Activated CD4-positive, alpha-beta T cell treated with anti-CD3 and anti-CD28 coated beads, Interleukin-2, amount 10 ng/mL, durations not matched to agents 7 days and 5 days (primary cell): ENCODE data around the gene MB. TPM values are rescaled to one million over a fixed set of nuclear protein-coding genes. Genes with fewer than 3 reads are reported as not detected.

Experiments used
- CTCF ChIA-PET: fragments of 350-600 bp; sonication (Branson Sonifier 250); formaldehyde crosslinking; loops from one replicate; lab custom pipeline; 2021; ENCODE audit warnings: antibody characterized with exemption; lab: Charles Lee
- POLR2A ChIA-PET: fragments of 350-600 bp; sonication (Branson Sonifier 250); formaldehyde crosslinking; loops from one replicate; lab custom pipeline; 2021; ENCODE audit warnings: antibody characterized with exemption; lab: Charles Lee
- DNase-seq: peaks from one replicate; pipeline ENCODE4 v3.0.0-alpha.2; 2020
- H3K27ac Mint-ChIP-seq: one replicate; pipeline ENCODE4 v1.8.0; 2021; ENCODE audit warnings: mild to moderate bottlenecking, moderate library complexity, mixed read lengths
- H3K27me3 Mint-ChIP-seq: one replicate; pipeline ENCODE4 v1.8.0; 2021; ENCODE audit warnings: mixed read lengths
- H3K36me3 Mint-ChIP-seq: one replicate; pipeline ENCODE4 v1.8.0; 2021; ENCODE audit warnings: low read depth, mixed read lengths
- H3K4me1 Mint-ChIP-seq: one replicate; pipeline ENCODE4 v1.8.0; 2021; ENCODE audit warnings: mixed read lengths
- H3K4me3 Mint-ChIP-seq: one replicate; pipeline ENCODE4 v1.8.0; 2021; ENCODE audit warnings: mild to moderate bottlenecking, moderate library complexity, mixed read lengths
- H3K9me3 Mint-ChIP-seq: one replicate; pipeline ENCODE4 v1.8.0; 2021; ENCODE audit warnings: mixed read lengths
- total RNA-seq, 2 experiments: library from RNA; stranded (reverse); gene quantifications; one replicate each; pipeline ENCODE4 v1.2.3, GENCODE V29; 2021

MB gene
- total RNA-seq, 2 experiments from 2014 or later, result 0.20 TPM; not detected in 1

DNA sequence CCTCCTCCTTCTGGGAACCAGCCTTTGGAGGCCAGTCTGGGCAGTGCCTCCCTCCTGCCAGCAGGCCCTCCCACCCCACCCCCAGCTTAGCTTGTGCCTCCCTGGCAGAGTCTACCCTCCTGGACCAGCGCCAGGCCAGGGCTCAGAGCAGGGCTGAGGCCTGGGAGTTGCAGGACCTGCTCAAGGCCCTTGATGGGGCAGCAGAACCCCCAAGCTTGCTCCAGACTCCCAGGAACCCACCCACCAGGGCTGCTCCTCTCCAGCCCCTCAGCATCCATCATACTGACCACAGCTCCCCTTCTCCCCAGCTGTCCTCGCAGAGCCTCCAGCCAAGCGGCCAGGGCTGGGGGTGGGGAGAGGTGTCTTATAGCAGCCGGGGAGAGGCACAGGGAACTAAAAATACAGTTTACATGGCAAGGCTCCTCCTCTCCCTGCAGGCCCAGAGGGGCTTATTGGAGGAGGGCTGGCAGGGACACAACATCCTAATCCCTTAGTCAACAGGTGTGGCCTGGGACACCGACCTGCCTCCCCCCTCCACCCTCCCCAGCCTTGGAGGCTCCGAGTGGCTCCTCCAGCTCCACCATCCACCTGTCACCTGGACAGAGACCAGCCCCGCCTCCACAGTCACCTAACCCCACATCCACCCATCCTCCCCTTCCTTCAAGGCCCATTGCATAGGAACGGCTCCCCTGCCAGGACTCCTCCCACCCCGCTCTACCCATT lies 5.2 kb upstream of the MB start:
- no peaks in the 10 kb centered on the region for H3K36me3 Mint-ChIP-seq
- no peak overlapping the region for H3K27ac Mint-ChIP-seq
- peaks cover 6% of the 10 kb centered on the region for H3K27me3 Mint-ChIP-seq
- ChIA-PET CTCF (interaction anchor here (0.7 kb wide), 1 partner anchor 9 kb away, joined by 3 read pairs; no protein-coding TSS in a partner anchor), POLR2A (no interaction called here)
- peaks cover 8% of the 10 kb centered on the region for H3K4me1 Mint-ChIP-seq
- DNase-seq, result no peak
- no peaks in the 10 kb centered on the region for H3K9me3 Mint-ChIP-seq
- no peak overlapping the region for H3K4me3 Mint-ChIP-seq

GRCh38 chr22:35621451-35621850 lies 4.3 kb upstream of the MB start:
- CTCF ChIA-PET, result interaction anchor here (0.6 to 1.6 kb wide), 7 partner anchors 8 to 444 kb away, joined by 3 to 7 read pairs (median 3); no protein-coding TSS in a partner anchor
- no peaks in the 10 kb centered on the region for H3K36me3 Mint-ChIP-seq
- H3K27ac Mint-ChIP-seq, result no peak overlapping the region
- H3K4me3 Mint-ChIP-seq, result no peak overlapping the region
- H3K9me3 Mint-ChIP-seq, result no peaks in the 10 kb centered on the region
- peaks cover 6% of the 10 kb centered on the region for H3K27me3 Mint-ChIP-seq
- H3K4me1 Mint-ChIP-seq, result peaks cover 7% of the 10 kb centered on the region
- no peak for DNase-seq
- POLR2A ChIA-PET, result no interaction called here

GRCh38 chr22:35620624-35621251 lies 3.6 kb upstream of the MB start:
- H3K9me3 Mint-ChIP-seq, result no peaks in the 10 kb centered on the region
- H3K36me3 Mint-ChIP-seq, result no peaks in the 10 kb centered on the region
- H3K4me1 Mint-ChIP-seq, result peaks cover 14% of the 10 kb centered on the region
- H3K27me3 Mint-ChIP-seq, result peaks cover 3% of the 10 kb centered on the region
- no peak overlapping the region for H3K4me3 Mint-ChIP-seq
- DNase-seq, result no peak
- ChIA-PET CTCF (interaction anchor here (0.9 to 1.6 kb wide), 5 partner anchors 9 to 445 kb away, joined by 3 to 7 read pairs (median 4); no protein-coding TSS in a partner anchor), POLR2A (no interaction called here)
- no peak overlapping the region for H3K27ac Mint-ChIP-seq

GRCh38 chr22:35619336-35620094 lies 2.4 kb upstream of the MB start:
- CTCF ChIA-PET, result interaction anchor here (0.6 to 1.6 kb wide), 2 partner anchors 8 to 248 kb away, joined by 3 read pairs; no protein-coding TSS in a partner anchor
- H3K4me1 Mint-ChIP-seq, result peaks cover 19% of the 10 kb centered on the region
- no peaks in the 10 kb centered on the region for H3K9me3 Mint-ChIP-seq
- DNase-seq, result no peak
- H3K27ac Mint-ChIP-seq, result no peak overlapping the region
- POLR2A ChIA-PET, result no interaction called here
- H3K4me3 Mint-ChIP-seq, result no peak overlapping the region
- no peaks in the 10 kb centered on the region for H3K27me3 Mint-ChIP-seq
- no peaks in the 10 kb centered on the region for H3K36me3 Mint-ChIP-seq

DNA sequence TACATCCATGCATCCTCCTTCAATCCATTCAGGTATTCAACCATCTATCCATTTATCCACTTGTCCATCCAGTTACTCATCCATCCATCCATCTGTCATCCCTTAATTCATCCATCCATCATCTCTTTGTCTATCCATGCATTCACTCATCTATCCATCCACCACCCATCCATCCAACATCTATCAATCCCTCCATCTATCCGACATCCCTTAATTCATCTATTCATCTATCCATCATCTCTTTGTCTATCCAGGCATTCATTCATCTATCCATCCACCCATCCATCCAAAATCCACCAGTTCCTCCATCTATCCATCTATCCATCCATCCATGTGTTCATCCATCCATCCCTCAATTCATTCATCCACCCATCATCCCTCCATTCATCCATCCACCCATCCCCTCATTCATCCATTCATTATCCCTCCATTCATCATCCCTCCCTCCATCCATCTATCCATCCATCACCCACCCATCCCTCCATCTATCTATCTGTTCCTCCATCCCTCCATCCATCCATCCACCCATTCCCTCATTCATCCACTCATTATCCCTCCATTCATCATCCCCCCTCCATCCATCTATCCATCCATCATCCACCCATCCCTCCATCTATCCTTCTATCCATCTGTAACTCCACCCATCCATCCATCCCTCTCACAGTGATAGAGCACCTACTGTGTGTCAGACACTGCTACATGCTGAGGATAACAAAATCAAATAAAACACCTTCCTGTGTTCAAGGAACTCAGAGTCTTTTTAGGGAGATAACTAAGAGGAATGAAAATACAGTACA lies 1.5 kb upstream of the MB start:
- ChIA-PET CTCF (no interaction called here), POLR2A (no interaction called here)
- no peak overlapping the region for H3K27ac Mint-ChIP-seq
- no peaks in the 10 kb centered on the region for H3K9me3 Mint-ChIP-seq
- H3K36me3 Mint-ChIP-seq, result no peaks in the 10 kb centered on the region
- no peak overlapping the region for H3K4me3 Mint-ChIP-seq
- DNase-seq, result no peak
- no peaks in the 10 kb centered on the region for H3K27me3 Mint-ChIP-seq
- peaks cover 19% of the 10 kb centered on the region for H3K4me1 Mint-ChIP-seq

DNA sequence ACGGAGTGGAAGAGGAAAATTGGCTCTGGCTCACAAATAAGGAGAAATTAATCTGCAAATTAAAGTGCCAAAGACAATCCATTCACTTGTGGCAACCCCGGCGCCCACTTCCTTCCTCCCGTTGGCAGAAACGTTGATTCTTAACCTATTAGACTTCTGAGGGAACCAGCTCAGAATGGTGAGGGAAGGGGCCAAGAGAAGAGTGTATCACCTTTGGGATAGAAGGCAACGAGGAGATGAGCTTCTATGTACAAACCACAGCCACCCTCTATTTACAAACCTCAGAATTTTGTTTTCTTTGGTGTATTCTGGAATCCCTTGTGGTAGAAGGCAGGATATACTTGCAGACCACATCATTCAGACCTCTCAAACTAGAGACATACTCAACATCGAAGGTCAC lies 1.1 kb downstream of the MB start:
- CTCF ChIA-PET, result no interaction called here
- DNase-seq, result no peak
- Mint-ChIP-seq H3K27ac (no peak overlapping the region), H3K27me3 (no peaks in the 10 kb centered on the region), H3K4me1 (peaks cover 25% of the 10 kb centered on the region), H3K4me3 (no peak overlapping the region), H3K36me3 (no peaks in the 10 kb centered on the region), H3K9me3 (no peaks in the 10 kb centered on the region)
- POLR2A ChIA-PET, result no interaction called here

- CTCF ChIA-PET, result no interaction called here
- H3K4me1 Mint-ChIP-seq, result peaks cover 25% of the 10 kb centered on the region
- no peak for DNase-seq
Measured at GRCh38 chr22:35615156-35615555, 2.0 kb downstream of the MB start.

GRCh38 chr22:35614404-35614803 lies 2.7 kb downstream of the MB start:
- DNase-seq, result no peak
- CTCF ChIA-PET, result interaction anchor here (1.1 kb wide), 1 partner anchor 23 kb away, joined by 3 read pairs; no protein-coding TSS in a partner anchor
- Mint-ChIP-seq H3K36me3 (no peaks in the 10 kb centered on the region), H3K9me3 (no peaks in the 10 kb centered on the region), H3K4me1 (peaks cover 25% of the 10 kb centered on the region), H3K27me3 (no peaks in the 10 kb centered on the region), H3K27ac (no peak overlapping the region), H3K4me3 (no peak overlapping the region)
- POLR2A ChIA-PET, result no interaction called here

More at GRCh38 chr22:35615156-35615555, 2.0 kb downstream of the MB start:
- Mint-ChIP-seq H3K4me3 (no peak overlapping the region), H3K27me3 (no peaks in the 10 kb centered on the region), H3K9me3 (no peaks in the 10 kb centered on the region), H3K36me3 (no peaks in the 10 kb centered on the region), H3K27ac (no peak overlapping the region)
- POLR2A ChIA-PET, result no interaction called here

DNA sequence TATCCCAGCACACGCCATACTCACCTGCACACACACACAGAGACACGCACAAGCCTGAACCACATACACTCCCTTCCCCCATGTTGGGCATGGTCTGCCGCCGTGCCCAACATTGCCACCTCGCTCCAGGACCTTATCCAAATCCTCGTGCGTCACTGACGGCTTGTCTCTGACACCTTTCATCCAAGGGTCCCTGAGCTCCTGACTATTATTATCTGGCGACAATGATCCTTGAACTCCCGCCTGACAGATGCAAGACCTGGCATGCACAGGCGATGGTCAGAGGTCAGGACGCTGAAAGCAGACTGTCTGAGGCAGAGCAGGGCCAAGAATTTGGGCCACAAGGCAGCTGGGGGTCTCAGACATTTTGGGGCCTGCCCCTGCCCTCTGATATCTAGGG lies 4.2 kb downstream of the MB start:
- POLR2A ChIA-PET, result no interaction called here
- Mint-ChIP-seq H3K36me3 (no peaks in the 10 kb centered on the region), H3K27ac (no peak overlapping the region), H3K9me3 (no peaks in the 10 kb centered on the region), H3K4me3 (no peak overlapping the region), H3K4me1 (peaks cover 25% of the 10 kb centered on the region), H3K27me3 (no peaks in the 10 kb centered on the region)
- DNase-seq, result no peak
- CTCF ChIA-PET, result interaction anchor here (0.8 to 0.9 kb wide), 2 partner anchors 9 to 35 kb away, joined by 3 read pairs; partner anchors contain the start of gene APOL6

- Mint-ChIP-seq H3K27me3 (no peaks in the 10 kb centered on the region), H3K4me3 (no peak overlapping the region), H3K27ac (no peak overlapping the region), H3K36me3 (no peaks in the 10 kb centered on the region), H3K9me3 (no peaks in the 10 kb centered on the region), H3K4me1 (peaks cover 25% of the 10 kb centered on the region)
- no peak for DNase-seq
- CTCF ChIA-PET, result interaction anchor here (0.6 to 1.7 kb wide), 5 partner anchors 9 to 275 kb away, joined by 3 to 5 read pairs (median 4); no protein-coding TSS in a partner anchor
- POLR2A ChIA-PET, result interaction anchor here (0.7 kb wide), 1 partner anchor 322 kb away, joined by 3 read pairs; no protein-coding TSS in a partner anchor
Measured at GRCh38 chr22:35611891-35612576, 5.1 kb downstream of the MB start.

- no peaks in the 10 kb centered on the region for H3K36me3 Mint-ChIP-seq
- no peaks in the 10 kb centered on the region for H3K9me3 Mint-ChIP-seq
- DNase-seq, result no peak
- H3K27ac Mint-ChIP-seq, result no peak overlapping the region
- no peaks in the 10 kb centered on the region for H3K27me3 Mint-ChIP-seq
- ChIA-PET CTCF (interaction anchor here (0.6 to 1.7 kb wide), 5 partner anchors 9 to 274 kb away, joined by 3 to 5 read pairs (median 4); no protein-coding TSS in a partner anchor), POLR2A (interaction anchor here (0.7 kb wide), 1 partner anchor 323 kb away, joined by 3 read pairs; no protein-coding TSS in a partner anchor)
- peaks cover 19% of the 10 kb centered on the region for H3K4me1 Mint-ChIP-seq
- H3K4me3 Mint-ChIP-seq, result no peak overlapping the region
Measured at GRCh38 chr22:35611200-35611890, 5.8 kb downstream of the MB start.
